ENCODE measurements around the gene ADPGK. TPM values are rescaled to one million over a fixed set of nuclear protein-coding genes. Genes with fewer than 3 reads are reported as not detected.

Gene ADPGK
- polyA plus RNA-seq, 3 donors = 138 to 283 (median 152) TPM

GRCh38 chr15:72824781-72825180 lies 41.2 kb upstream of the ADPGK start:
- H3K9me3 ChIP-seq (replicated peaks in 1 of 2; ENCODE audit: control insufficient read depth in 1 of 2, insufficient read depth in 1 of 2, low read length in 2 of 2) = no peaks in the 10 kb centered on the region
- WGBS (ENCODE audit: insufficient coverage) = 99% methylated on average over 7 of the region's 7 CpGs

GRCh38 chr15:72824112-72824511 lies 40.6 kb upstream of the ADPGK start:
- Histone ChIP-seq H3K27ac (ENCODE audit: low read depth in 1 of 2, low read length in 2 of 2) (no peak overlapping the region), H3K4me1 (ENCODE audit: control insufficient read depth in 1 of 2, insufficient read depth in 2 of 2, low read length in 2 of 2) (peaks cover 21 to 22% of the 10 kb centered on the region in 2 donors), H4K20me1 (ENCODE audit: insufficient read depth, low read length) (no peaks in the 10 kb centered on the region), H3K9ac (ENCODE audit: insufficient read depth, low read length, poor library complexity, severe bottlenecking) (no peak overlapping the region), H3K4me2 (replicated peaks; ENCODE audit: extremely low read depth, low read length, poor library complexity, severe bottlenecking) (no peak overlapping the region), H3K4me3 (replicated peaks in 1 of 3; ENCODE audit: low read depth in 2 of 3, low read length in 3 of 3) (no peak overlapping the region), H2AFZ (ENCODE audit: insufficient read depth, low read depth, low read length, poor library complexity, severe bottlenecking) (no peak overlapping the region), H3K79me2 (ENCODE audit: insufficient read depth, low read length) (no peaks in the 10 kb centered on the region), H3K36me3 (replicated peaks in 1 of 2; ENCODE audit: control insufficient read depth in 1 of 2, insufficient read depth in 2 of 2, low read length in 2 of 2) (no peaks in the 10 kb centered on the region), H3K27me3 (ENCODE audit: control insufficient read depth in 2 of 2, insufficient read depth in 2 of 2, low read length in 2 of 2) (no peaks in the 10 kb centered on the region), H3K9me3 (replicated peaks in 1 of 2; ENCODE audit: control insufficient read depth in 1 of 2, insufficient read depth in 1 of 2, low read length in 2 of 2) (no peaks in the 10 kb centered on the region)
- TF ChIP-seq CTCF (IDR thresholded peaks at IDR 0.05) = no peak
- H3K36me3 Mint-ChIP-seq = no peaks in the 10 kb centered on the region
- no peak for DNase-seq
- H3K4me3 Mint-ChIP-seq = no peak overlapping the region
- H3K27me3 Mint-ChIP-seq (ENCODE audit: low read depth in 3 of 3) = peaks cover 0 to 15% (median 6%) of the 10 kb centered on the region in 3 donors
- WGBS (ENCODE audit: insufficient coverage) = 91% methylated on average over 13 of the region's 14 CpGs
- H3K9me3 Mint-ChIP-seq = peaks cover 0 to 7% (median 2%) of the 10 kb centered on the region in 7 donors
- no peak overlapping the region for H3K27ac Mint-ChIP-seq
- peaks cover 24% of the 10 kb centered on the region for H3K4me1 Mint-ChIP-seq
- intact Hi-C loops (cut with micrococcal nuclease) = no loop called here

More at GRCh38 chr15:72824781-72825180, 41.2 kb upstream of the ADPGK start:
- H3K27ac Mint-ChIP-seq = no peak overlapping the region
- Histone ChIP-seq H3K36me3 (replicated peaks in 1 of 2; ENCODE audit: control insufficient read depth in 1 of 2, insufficient read depth in 2 of 2, low read length in 2 of 2) (no peaks in the 10 kb centered on the region), H4K20me1 (ENCODE audit: insufficient read depth, low read length) (no peaks in the 10 kb centered on the region), H3K79me2 (ENCODE audit: insufficient read depth, low read length) (no peaks in the 10 kb centered on the region), H3K4me2 (replicated peaks; ENCODE audit: extremely low read depth, low read length, poor library complexity, severe bottlenecking) (no peak overlapping the region), H3K4me1 (ENCODE audit: control insufficient read depth in 1 of 2, insufficient read depth in 2 of 2, low read length in 2 of 2) (peaks cover 20% of the 10 kb centered on the region in 2 donors), H3K4me3 (replicated peaks in 1 of 3; ENCODE audit: low read depth in 2 of 3, low read length in 3 of 3) (no peak overlapping the region), H2AFZ (ENCODE audit: insufficient read depth, low read depth, low read length, poor library complexity, severe bottlenecking) (no peak overlapping the region), H3K27me3 (ENCODE audit: control insufficient read depth in 2 of 2, insufficient read depth in 2 of 2, low read length in 2 of 2) (no peaks in the 10 kb centered on the region), H3K27ac (ENCODE audit: low read depth in 1 of 2, low read length in 2 of 2) (no peak overlapping the region), H3K9ac (ENCODE audit: insufficient read depth, low read length, poor library complexity, severe bottlenecking) (no peak overlapping the region)
- H3K9me3 Mint-ChIP-seq = peaks cover 0 to 7% (median 2%) of the 10 kb centered on the region in 7 donors
- no peaks in the 10 kb centered on the region for H3K36me3 Mint-ChIP-seq
- no peak for TF ChIP-seq CTCF (IDR thresholded peaks at IDR 0.05)
- peaks cover 0 to 13% (median 6%) of the 10 kb centered on the region in 3 donors for H3K27me3 Mint-ChIP-seq (ENCODE audit: low read depth in 3 of 3)
- no peak overlapping the region for H3K4me3 Mint-ChIP-seq
- no peak for DNase-seq
- peaks cover 23% of the 10 kb centered on the region for H3K4me1 Mint-ChIP-seq
- intact Hi-C loops (cut with micrococcal nuclease) = no loop called here
